ENCODE results near the gene TCP10L. TPM values are rescaled to one million over a fixed set of nuclear protein-coding genes. Genes with fewer than 3 reads are reported as not detected.

The TCP10L gene
- total and polyA plus RNA-seq, 2 of the 13 experiments (the other 11 are each of a cell fraction or from before 2014, with no cell fraction given), result 0.90 to 2.4 TPM

DNA sequence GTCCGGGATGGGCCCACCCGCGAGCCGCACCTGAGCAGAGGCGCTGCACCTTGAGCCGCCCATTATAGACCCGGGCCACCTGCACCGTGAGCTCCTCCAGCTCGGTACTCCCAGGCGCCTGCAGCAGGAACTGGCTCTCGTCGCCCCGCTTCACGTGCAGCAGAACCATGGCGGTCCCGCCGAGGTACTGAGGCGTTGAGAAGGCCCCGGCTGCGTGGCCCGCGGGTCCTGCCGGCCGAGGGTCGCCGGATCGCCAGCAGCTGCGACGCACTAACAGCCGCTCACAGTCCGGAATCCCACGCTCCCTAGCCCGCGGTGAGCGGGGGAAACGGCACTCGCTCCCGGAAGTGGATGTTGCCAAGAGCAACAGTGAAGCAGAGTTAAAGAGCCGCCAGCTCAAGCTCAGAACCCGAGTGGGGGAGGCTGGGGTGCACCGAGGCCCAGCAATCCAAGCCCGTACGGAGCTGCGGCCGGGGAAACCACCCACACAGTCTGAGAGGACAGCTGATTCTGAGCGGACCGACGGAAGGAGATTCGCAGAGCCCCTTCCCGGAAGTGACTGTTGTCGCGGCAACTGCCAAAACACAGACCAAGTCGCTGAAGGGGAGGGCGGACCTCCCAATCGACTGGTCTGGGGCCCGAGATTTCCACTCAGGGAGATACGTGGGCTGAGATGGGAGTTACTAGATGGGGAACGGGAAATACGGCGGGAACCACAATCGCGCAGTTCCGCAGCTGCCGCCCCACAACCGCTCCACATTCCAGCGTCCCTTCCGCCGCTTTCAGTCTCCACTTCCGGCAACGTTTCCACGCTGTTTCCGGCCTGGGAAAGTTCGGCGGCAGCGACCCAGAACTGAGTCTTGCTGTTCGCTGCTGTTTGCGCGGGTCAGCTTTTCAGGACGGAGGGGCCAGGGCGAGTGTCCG is 27.0 kb upstream of the TCP10L start, which contains the start of gene CFAP298 (continued):
- TF ChIP-seq, protein P1, sequence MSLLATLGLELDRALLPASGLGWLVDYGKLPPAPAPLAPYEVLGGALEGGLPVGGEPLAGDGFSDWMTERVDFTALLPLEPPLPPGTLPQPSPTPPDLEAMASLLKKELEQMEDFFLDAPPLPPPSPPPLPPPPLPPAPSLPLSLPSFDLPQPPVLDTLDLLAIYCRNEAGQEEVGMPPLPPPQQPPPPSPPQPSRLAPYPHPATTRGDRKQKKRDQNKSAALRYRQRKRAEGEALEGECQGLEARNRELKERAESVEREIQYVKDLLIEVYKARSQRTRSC (CRISPR knock-in tag; IDR thresholded peaks at IDR 0.05; ENCODE audit: low read depth), result no peak
- no peak for TF ChIP-seq SNRNP70 (IDR thresholded peaks at IDR 0.05; ENCODE audit: low read depth, low read length)
- TF ChIP-seq ATF7 (IDR thresholded peaks at IDR 0.05), result no peak
- no peak for TF ChIP-seq ATF7 (CRISPR knock-in tag; IDR thresholded peaks at IDR 0.05)
- TF ChIP-seq STAT5B (CRISPR knock-in tag; IDR thresholded peaks at IDR 0.05), result no peak
- TF ChIP-seq ZNF382 (CRISPR knock-in tag; IDR thresholded peaks at IDR 0.05; ENCODE audit: borderline replicate concordance), result no peak
- TF ChIP-seq, protein P2, sequence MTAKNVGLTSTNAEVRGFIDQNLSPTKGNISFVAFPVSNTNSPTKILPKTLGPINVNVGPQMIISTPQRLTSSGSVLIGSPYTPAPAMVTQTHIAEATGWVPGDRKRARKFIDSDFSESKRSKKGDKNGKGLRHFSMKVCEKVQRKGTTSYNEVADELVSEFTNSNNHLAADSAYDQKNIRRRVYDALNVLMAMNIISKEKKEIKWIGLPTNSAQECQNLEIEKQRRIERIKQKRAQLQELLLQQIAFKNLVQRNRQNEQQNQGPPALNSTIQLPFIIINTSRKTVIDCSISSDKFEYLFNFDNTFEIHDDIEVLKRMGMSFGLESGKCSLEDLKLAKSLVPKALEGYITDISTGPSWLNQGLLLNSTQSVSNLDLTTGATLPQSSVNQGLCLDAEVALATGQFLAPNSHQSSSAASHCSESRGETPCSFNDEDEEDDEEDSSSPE (CRISPR knock-in tag; IDR thresholded peaks at IDR 0.05), result peak; percentile 39; the same call in 1 of the 2 replicates
- TF ChIP-seq KMT2A (CRISPR knock-in tag; IDR thresholded peaks at IDR 0.05), result peak; percentile 91
- TF ChIP-seq, protein P3, sequence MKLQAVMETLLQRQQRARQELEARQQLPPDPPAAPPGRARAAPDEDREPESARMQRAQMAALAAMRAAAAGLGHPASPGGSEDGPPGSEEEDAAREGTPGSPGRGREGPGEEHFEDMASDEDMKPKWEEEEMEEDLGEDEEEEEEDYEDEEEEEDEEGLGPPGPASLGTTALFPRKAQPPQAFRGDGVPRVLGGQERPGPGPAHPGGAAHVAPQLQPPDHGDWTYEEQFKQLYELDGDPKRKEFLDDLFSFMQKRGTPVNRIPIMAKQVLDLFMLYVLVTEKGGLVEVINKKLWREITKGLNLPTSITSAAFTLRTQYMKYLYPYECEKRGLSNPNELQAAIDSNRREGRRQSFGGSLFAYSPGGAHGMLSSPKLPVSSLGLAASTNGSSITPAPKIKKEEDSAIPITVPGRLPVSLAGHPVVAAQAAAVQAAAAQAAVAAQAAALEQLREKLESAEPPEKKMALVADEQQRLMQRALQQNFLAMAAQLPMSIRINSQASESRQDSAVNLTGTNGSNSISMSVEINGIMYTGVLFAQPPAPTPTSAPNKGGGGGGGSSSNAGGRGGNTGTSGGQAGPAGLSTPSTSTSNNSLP (IDR thresholded peaks at IDR 0.05; ENCODE audit: low read depth, low read length), result no peak
- TF ChIP-seq KAT2B (IDR thresholded peaks at IDR 0.05; ENCODE audit: borderline replicate concordance, low read depth, low read length), result no peak
- TF ChIP-seq ZNF557 (CRISPR knock-in tag; IDR thresholded peaks at IDR 0.05), result no peak; the same call in none of the 2 replicates
- peak; percentile 95 for TF ChIP-seq RBM22 (optimal IDR thresholded peaks at IDR 0.05; ENCODE audit: low read length)
- TF ChIP-seq, protein P4, sequence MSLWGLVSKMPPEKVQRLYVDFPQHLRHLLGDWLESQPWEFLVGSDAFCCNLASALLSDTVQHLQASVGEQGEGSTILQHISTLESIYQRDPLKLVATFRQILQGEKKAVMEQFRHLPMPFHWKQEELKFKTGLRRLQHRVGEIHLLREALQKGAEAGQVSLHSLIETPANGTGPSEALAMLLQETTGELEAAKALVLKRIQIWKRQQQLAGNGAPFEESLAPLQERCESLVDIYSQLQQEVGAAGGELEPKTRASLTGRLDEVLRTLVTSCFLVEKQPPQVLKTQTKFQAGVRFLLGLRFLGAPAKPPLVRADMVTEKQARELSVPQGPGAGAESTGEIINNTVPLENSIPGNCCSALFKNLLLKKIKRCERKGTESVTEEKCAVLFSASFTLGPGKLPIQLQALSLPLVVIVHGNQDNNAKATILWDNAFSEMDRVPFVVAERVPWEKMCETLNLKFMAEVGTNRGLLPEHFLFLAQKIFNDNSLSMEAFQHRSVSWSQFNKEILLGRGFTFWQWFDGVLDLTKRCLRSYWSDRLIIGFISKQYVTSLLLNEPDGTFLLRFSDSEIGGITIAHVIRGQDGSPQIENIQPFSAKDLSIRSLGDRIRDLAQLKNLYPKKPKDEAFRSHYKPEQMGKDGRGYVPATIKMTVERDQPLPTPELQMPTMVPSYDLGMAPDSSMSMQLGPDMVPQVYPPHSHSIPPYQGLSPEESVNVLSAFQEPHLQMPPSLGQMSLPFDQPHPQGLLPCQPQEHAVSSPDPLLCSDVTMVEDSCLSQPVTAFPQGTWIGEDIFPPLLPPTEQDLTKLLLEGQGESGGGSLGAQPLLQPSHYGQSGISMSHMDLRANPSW (CRISPR knock-in tag; IDR thresholded peaks at IDR 0.05; ENCODE audit: borderline replicate concordance), result no peak
- no peak for TF ChIP-seq ZNF253 (CRISPR knock-in tag; IDR thresholded peaks at IDR 0.05; ENCODE audit: borderline replicate concordance)
- no peak for TF ChIP-seq ZNF766 (CRISPR knock-in tag; IDR thresholded peaks at IDR 0.05; ENCODE audit: borderline replicate concordance)
- peak; percentile 85; the same call in 1 of the 2 replicates for TF ChIP-seq ZNF350 (CRISPR knock-in tag; IDR thresholded peaks at IDR 0.05; ENCODE audit: borderline replicate concordance, low read depth)
- peak; percentile 90 for TF ChIP-seq ZNF564 (CRISPR knock-in tag; IDR thresholded peaks at IDR 0.05)
- peak; percentile 90 for TF ChIP-seq ZFX (CRISPR knock-in tag; IDR thresholded peaks at IDR 0.05; ENCODE audit: low read depth)
- TF ChIP-seq, protein P5, sequence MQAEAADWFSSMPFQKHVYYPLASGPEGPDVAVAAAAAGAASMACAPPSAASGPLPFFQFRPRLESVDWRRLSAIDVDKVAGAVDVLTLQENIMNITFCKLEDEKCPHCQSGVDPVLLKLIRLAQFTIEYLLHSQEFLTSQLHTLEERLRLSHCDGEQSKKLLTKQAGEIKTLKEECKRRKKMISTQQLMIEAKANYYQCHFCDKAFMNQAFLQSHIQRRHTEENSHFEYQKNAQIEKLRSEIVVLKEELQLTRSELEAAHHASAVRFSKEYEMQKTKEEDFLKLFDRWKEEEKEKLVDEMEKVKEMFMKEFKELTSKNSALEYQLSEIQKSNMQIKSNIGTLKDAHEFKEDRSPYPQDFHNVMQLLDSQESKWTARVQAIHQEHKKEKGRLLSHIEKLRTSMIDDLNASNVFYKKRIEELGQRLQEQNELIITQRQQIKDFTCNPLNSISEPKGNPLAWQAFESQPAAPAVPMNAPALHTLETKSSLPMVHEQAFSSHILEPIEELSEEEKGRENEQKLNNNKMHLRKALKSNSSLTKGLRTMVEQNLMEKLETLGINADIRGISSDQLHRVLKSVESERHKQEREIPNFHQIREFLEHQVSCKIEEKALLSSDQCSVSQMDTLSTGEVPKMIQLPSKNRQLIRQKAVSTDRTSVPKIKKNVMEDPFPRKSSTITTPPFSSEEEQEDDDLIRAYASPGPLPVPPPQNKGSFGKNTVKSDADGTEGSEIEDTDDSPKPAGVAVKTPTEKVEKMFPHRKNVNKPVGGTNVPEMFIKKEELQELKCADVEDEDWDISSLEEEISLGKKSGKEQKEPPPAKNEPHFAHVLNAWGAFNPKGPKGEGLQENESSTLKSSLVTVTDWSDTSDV (CRISPR knock-in tag; IDR thresholded peaks at IDR 0.05), result peak; percentile 6; the same call in 1 of the 2 replicates
- TF ChIP-seq TMF1 (CRISPR knock-in tag; IDR thresholded peaks at IDR 0.05; ENCODE audit: low read depth), result no peak; the same call in 1 of the 2 replicates

All from HepG2 (cell line).